TTC549 (cell line): ENCODE measurements around the gene TRAM1L1.

Experiments used
- FAIRE-seq: peaks from 2 replicates; lab custom pipeline; 2012; peaks lifted over from hg19 to GRCh38; lab: Jason Lieb, UNC

The TRAM1L1 gene

DNA sequence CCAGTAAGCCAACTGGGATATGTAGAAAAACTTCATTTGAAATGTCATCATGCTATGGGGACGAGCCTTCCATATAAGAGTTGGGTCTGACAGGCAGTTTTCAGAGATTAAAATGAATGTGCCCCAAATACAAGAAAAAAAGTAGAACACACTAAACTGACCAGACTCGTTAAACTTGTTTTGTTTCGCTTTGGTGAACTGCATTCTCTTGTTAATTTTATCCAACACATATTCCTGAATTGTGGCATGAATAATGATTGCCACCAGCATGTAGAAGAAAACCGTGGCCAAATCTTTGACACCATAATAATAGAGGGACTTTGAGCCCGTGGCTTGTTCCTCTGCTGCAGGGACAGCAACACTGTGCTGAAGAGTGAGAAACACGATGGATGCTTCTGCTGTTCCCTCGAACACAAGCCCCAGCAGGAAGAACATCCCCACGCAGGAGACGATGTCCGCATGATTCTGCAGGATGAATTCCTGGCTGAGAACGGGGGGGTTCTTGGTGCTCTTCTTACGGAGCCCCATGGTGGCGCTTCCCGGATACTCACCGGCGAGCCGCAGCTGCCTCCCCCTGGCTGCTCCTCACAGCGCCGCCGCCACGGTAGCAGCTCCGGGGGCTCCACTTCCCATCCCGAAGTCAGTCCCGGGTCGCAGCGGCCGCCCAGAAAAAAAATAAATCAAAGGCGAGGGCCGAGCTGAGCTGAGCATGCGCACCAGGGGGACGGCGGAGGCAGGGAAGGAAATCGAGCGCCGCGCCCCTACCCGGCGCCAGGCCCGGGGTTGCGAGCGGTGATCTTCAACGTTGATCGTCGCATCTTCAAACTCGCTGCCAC is at the start of gene TRAM1L1:
TRAM1L1 (minus strand) TSS at position 711 of the 836 bp plus-strand sequence; CDS start at position 528, 183 bp downstream.
- no peak for FAIRE-seq

GRCh38 chr4:117134386-117134785 is 49.0 kb upstream of the TRAM1L1 start:
- no peak for FAIRE-seq

- no peak for FAIRE-seq
Observed at GRCh38 chr4:117096886-117097285, 11.5 kb upstream of the TRAM1L1 start.

DNA sequence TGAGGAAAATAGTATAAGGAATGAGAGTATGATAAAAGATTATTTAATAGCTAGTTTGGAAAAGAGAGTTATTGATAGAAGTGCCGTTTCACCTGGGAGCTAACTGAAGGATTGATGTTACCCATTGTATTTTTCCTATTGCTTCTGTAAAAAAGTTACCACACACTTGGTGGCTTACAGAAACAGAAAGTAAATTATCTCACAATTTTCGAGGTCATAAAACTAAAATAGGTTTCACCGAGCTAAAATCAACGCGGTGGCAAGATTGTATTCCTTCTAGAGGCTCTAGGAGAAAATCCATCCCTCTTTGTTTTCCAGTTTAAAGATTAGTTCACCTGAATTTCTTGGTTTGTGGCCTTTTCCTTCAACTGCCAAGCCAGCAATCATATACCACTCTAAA is 11.1 kb upstream of the TRAM1L1 start:
- FAIRE-seq = no peak

DNA sequence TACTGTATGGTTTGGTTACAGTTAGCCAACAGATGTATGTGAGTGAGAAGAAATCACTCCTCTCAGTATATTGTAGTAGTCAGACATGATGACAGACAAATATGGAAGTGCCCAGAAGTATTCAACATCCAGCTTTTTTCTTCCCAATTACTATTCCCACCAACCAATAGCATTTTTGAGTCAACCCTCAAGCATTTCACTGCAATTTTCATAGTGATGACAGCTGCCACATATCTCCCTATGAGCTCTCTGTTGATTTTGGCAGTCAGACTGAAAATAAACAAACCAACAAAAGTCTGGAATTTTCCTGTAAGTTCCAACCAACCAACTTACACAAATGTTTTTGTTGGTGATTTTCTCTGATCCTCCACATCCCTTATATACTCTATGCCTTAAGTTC is 8.2 kb upstream of the TRAM1L1 start:
- FAIRE-seq = no peak

DNA sequence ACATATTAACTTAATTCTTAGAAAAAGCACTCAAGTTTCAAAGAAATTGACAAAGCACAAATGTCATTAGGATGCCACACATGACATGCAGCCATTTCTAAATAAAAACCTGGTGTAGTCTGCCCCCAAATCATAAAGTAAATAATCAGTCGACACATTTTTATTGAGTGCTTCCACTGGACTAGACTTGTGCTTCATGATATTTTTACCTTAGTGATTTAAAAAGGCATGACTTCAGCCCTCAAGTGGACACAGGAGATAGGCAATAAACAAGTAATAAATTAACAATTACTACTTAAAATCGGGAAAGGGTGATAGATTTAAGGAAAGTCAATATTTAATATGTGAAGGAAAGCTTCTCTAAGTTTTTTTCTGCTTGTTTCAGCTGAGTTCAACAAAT is 7.6 kb downstream of the TRAM1L1 start:
- FAIRE-seq = no peak

DNA sequence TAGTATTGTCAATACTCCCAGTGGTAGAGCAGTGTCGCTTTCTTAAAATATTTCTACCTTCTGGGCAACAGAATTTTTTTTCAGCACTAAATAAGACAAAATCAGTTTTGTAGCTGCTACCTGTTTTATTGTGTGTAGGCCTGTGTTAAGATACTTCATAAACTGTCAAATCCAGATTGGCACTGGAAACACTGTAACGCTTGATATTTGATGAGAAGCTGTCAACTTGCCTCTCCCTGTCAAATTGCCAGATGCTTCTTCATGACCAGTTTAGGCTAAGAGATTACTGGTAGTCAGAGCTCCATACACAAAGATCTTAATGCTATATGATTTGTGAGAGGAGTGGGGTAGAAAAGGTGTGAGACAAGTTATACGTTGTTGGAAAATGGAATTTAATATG is 17.3 kb downstream of the TRAM1L1 start:
- no peak for FAIRE-seq

- no peak for FAIRE-seq
Observed at GRCh38 chr4:117063961-117064696, 21.2 kb downstream of the TRAM1L1 start.

GRCh38 chr4:117042962-117043361 is 42.4 kb downstream of the TRAM1L1 start:
- FAIRE-seq = no peak
